Measurements from ENCODE around the gene MADCAM1.

DNA sequence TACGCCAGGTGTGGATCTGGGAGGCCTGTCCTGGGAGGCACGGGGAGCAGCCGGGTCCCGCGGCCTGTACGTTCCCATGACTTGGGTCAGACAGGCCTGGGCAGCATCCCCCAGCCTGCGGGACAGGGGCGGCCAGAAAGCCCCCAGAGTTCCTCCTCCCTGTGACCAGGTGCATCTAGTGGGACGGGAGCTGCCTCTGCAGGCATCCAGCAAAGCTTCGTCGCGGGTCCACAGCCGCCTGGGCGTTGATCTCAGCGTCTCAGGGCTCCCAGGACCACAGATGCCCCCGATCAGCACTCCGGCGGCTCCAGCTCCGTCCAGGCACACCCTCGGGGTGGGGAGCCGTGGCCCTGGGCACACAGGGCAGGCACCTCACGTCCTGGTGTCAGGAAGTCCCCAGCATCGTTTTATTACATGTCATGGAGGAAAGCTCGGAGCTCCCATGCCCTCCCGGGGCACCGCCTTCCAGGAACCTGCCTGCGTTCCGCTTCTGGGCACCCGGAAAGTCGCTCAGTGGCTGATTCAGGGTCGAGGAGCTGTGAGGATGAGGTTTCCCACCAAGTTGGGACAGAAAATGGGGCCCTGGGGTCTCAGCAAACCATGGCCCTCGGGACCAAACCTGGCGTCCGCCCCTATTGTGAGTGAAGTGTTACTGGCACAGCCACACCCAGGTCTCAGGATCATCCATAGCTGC is 46.0 kb downstream of the MADCAM1 start:
- TF ChIP-seq, protein P1, sequence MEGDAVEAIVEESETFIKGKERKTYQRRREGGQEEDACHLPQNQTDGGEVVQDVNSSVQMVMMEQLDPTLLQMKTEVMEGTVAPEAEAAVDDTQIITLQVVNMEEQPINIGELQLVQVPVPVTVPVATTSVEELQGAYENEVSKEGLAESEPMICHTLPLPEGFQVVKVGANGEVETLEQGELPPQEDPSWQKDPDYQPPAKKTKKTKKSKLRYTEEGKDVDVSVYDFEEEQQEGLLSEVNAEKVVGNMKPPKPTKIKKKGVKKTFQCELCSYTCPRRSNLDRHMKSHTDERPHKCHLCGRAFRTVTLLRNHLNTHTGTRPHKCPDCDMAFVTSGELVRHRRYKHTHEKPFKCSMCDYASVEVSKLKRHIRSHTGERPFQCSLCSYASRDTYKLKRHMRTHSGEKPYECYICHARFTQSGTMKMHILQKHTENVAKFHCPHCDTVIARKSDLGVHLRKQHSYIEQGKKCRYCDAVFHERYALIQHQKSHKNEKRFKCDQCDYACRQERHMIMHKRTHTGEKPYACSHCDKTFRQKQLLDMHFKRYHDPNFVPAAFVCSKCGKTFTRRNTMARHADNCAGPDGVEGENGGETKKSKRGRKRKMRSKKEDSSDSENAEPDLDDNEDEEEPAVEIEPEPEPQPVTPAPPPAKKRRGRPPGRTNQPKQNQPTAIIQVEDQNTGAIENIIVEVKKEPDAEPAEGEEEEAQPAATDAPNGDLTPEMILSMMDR (IDR thresholded peaks at IDR 0.05), result no peak
- no peak for TF ChIP-seq POLR2A (IDR thresholded peaks at IDR 0.05)

Measured in lower leg skin (tissue), 3 donors.